K562 (cell line): ENCODE measurements around the gene RNU5D-1. TPM values are rescaled to one million over a fixed set of nuclear protein-coding genes. Genes with fewer than 3 reads are reported as not detected.

Source experiments
- AFF4 ChIP-seq: sonication (generic); formaldehyde crosslinking; IDR thresholded peaks from 2 replicates; pipeline ENCODE4 v1.8.0; 2023; ENCODE audit warnings: mild to moderate bottlenecking, missing genetic modification reagents
- BRCA1 ChIP-seq, 2 experiments: fragments of 450-650 bp in 1 of 2; sonication (generic) in 1 of 2; formaldehyde crosslinking in 1 of 2; IDR thresholded peaks; 2 replicates each; pipeline versions ENCODE4 v1.5.0 to v1.6.1; 2017 to 2020; ENCODE audit warnings: mild to moderate bottlenecking in 1 of 2, missing genetic modification reagents in 1 of 2
- CEBPB ChIP-seq: fragments of 450-650 bp; IDR thresholded peaks from 2 replicates; pipeline ENCODE4 v1.6.1; 2016; ENCODE audit warnings: missing genetic modification characterization, missing compliant biosample characterization
- FIP1L1 ChIP-seq: fragments of 200-400 bp; formaldehyde crosslinking; IDR thresholded peaks from 2 replicates; pipeline ENCODE4 v1.6.1; 2018; ENCODE audit warnings: mild to moderate bottlenecking, low read depth, low read length; ENCODE audit not compliant: poor library complexity, severe bottlenecking
- GATAD2B ChIP-seq: fragments of 450-650 bp; IDR thresholded peaks from 2 replicates; pipeline ENCODE4 v1.6.1; 2017; ENCODE audit warnings: mild to moderate bottlenecking, borderline replicate concordance
- GTF2B ChIP-seq: IDR thresholded peaks from 2 replicates; pipeline ENCODE4 v1.6.1; 2011; ENCODE audit not compliant: insufficient read length; ENCODE audit errors: extremely low read depth
- HMGN3 ChIP-seq: IDR thresholded peaks from 2 replicates; pipeline ENCODE4 v1.6.1; 2011; ENCODE audit warnings: borderline replicate concordance, low read depth, mild to moderate bottlenecking, mixed read lengths, low read length; ENCODE audit not compliant: insufficient read length; ENCODE audit errors: extremely low read depth
- HNRNPUL1 ChIP-seq: fragments of 200-400 bp; formaldehyde crosslinking; IDR thresholded peaks from 2 replicates; pipeline ENCODE4 v1.6.1; 2017; ENCODE audit warnings: low read length
- KLF13 ChIP-seq: fragments of 450-650 bp; IDR thresholded peaks from 2 replicates; pipeline ENCODE4 v1.6.1; 2016; ENCODE audit warnings: missing genetic modification characterization, low read depth, mild to moderate bottlenecking, missing compliant biosample characterization, moderate library complexity, borderline replicate concordance
- MCM2 ChIP-seq: fragments of 450-650 bp; IDR thresholded peaks from 2 replicates; pipeline ENCODE4 v1.6.1; 2017; ENCODE audit warnings: low read depth, mild to moderate bottlenecking
- MNT ChIP-seq, 2 experiments: fragments of 450-650 bp; conservative IDR thresholded peaks; 2 replicates each; pipeline ENCODE4 v1.6.1; 2017; ENCODE audit warnings: mild to moderate bottlenecking in 2 of 2, moderate library complexity in 2 of 2
- NR1H2 ChIP-seq: sonication (generic); formaldehyde crosslinking; IDR thresholded peaks from 2 replicates; pipeline ENCODE4 v1.4.0; 2020; ENCODE audit warnings: mild to moderate bottlenecking, missing genetic modification reagents
- POLR2AphosphoS5 ChIP-seq: IDR thresholded peaks from 2 replicates; pipeline ENCODE4 v1.6.1; 2011; ENCODE audit warnings: mild to moderate bottlenecking, low read depth, low read length, moderate library complexity; ENCODE audit not compliant: control insufficient read depth, insufficient read depth
- RB1 ChIP-seq: fragments of 450-650 bp; IDR thresholded peaks from 2 replicates; pipeline ENCODE4 v1.6.1; 2017; ENCODE audit warnings: low read depth, mild to moderate bottlenecking
- TEAD4 ChIP-seq, 2 experiments: sonication (generic) in 1 of 2; formaldehyde crosslinking in 1 of 2; IDR thresholded peaks; 2 replicates each; pipeline versions ENCODE4 v1.6.1 to v1.8.0; 2012 to 2022; ENCODE audit warnings: borderline replicate concordance in 1 of 2, inconsistent platforms in 1 of 2, low read length in 1 of 2, mild to moderate bottlenecking in 1 of 2, missing genetic modification reagents in 1 of 2
- TOE1 ChIP-seq, 2 experiments: fragments of 450-650 bp in 1 of 2; sonication (generic) in 1 of 2; formaldehyde crosslinking in 1 of 2; IDR thresholded peaks; 2 replicates each; pipeline versions ENCODE4 v1.7.1 to v1.8.0; 2016 to 2022; ENCODE audit warnings: borderline replicate concordance in 2 of 2, mild to moderate bottlenecking in 2 of 2, antibody characterized with exemption in 1 of 2, inconsistent platforms in 1 of 2, low read depth in 1 of 2, missing genetic modification reagents in 1 of 2, moderate library complexity in 1 of 2
- TRIM24 ChIP-seq, 2 experiments: fragments of 450-650 bp; IDR thresholded peaks; 2 replicates each; pipeline ENCODE4 v1.6.1; 2016
- polyA plus RNA-seq, 8 experiments: library from polyadenylated mRNA; depleted of rRNA in 4 of 8; stranded (reverse) in 5 of 8; unstranded in 3 of 8; fragments of >200 nt; fragmentation: Nextera tagmentation in 2 of 8; fragmentation: Illumina TruSeq in 1 of 8; extraction: Ambion mirVana in 2 of 8; extraction: Trizol in 1 of 8; gene quantifications; 2 replicates each; pipeline versions ENCODE4 v1.2.1 to v1.2.3, GENCODE V29; 2011 to 2014; ENCODE audit warnings: inconsistent platforms in 1 of 8, missing spikeins in 1 of 8
- total RNA-seq, 7 experiments: library from RNA; depleted of rRNA in 6 of 7; stranded (reverse); fragments of >200 nt in 6 of 7; fragmentation: Illumina TruSeq in 2 of 7; extraction: Trizol in 2 of 7; gene quantifications; 2 replicates each; pipeline versions ENCODE4 v1.2.1 to v1.2.3, GENCODE V29; 2011 to 2021; ENCODE audit warnings: low replicate concordance in 1 of 7
- TF ChIP-seq, protein P1 (sequence below): fragments of 450-650 bp; IDR thresholded peaks from one replicate; pipeline ENCODE4 v1.6.1; 2018; ENCODE audit warnings: mild to moderate bottlenecking, moderate library complexity; ENCODE audit not compliant: partially characterized antibody

RNU5D-1 gene
- total and polyA plus RNA-seq, 9 of the 15 experiments (the other 6 are each of a cell fraction or from before 2014, with no cell fraction given) = under 0.01 TPM; not detected in 8

- TF ChIP-seq KLF13 (tag) = peak; percentile 98
- peak; percentile 96 to 98 for TF ChIP-seq MNT (conservative IDR thresholded peaks at IDR 0.05)
- TF ChIP-seq CEBPB = no peak
- TF ChIP-seq, protein P1, sequence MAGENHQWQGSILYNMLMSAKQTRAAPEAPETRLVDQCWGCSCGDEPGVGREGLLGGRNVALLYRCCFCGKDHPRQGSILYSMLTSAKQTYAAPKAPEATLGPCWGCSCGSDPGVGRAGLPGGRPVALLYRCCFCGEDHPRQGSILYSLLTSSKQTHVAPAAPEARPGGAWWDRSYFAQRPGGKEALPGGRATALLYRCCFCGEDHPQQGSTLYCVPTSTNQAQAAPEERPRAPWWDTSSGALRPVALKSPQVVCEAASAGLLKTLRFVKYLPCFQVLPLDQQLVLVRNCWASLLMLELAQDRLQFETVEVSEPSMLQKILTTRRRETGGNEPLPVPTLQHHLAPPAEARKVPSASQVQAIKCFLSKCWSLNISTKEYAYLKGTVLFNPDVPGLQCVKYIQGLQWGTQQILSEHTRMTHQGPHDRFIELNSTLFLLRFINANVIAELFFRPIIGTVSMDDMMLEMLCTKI = no peak
- peak; percentile 80 for TF ChIP-seq HMGN3
- TF ChIP-seq GTF2B = peak; percentile 75
- TF ChIP-seq NR1H2 (CRISPR knock-in tag) = no peak
- no peak for TF ChIP-seq HNRNPUL1
- peak; percentile 49 for TF ChIP-seq TEAD4 (IDR thresholded peaks at IDR 0.05; ENCODE audit: low read length)
- TF ChIP-seq TEAD4 (CRISPR knock-in tag; IDR thresholded peaks at IDR 0.05; ENCODE audit: borderline replicate concordance) = no peak
- no peak for TF ChIP-seq MCM2
- TF ChIP-seq GATAD2B = peak; percentile 95; the same call in 1 of the 2 replicates
- TF ChIP-seq TRIM24 (IDR thresholded peaks at IDR 0.05) = peak; percentile 70 to 82
- no peak for TF ChIP-seq BRCA1 (IDR thresholded peaks at IDR 0.05)
- no peak for TF ChIP-seq BRCA1 (CRISPR knock-in tag; IDR thresholded peaks at IDR 0.05)
- peak; percentile 83 for TF ChIP-seq TOE1 (IDR thresholded peaks at IDR 0.05; ENCODE audit: borderline replicate concordance)
- no peak for TF ChIP-seq TOE1 (CRISPR knock-in tag; IDR thresholded peaks at IDR 0.05; ENCODE audit: borderline replicate concordance, low read depth)
- peak; percentile 99 for TF ChIP-seq POLR2AphosphoS5
- peak; percentile 92 for TF ChIP-seq AFF4 (CRISPR knock-in tag)
- TF ChIP-seq RB1 = peak; percentile 96
- peak; percentile 98 for TF ChIP-seq FIP1L1
Observed at GRCh38 chr1:44775078-44775929, 44.3 kb upstream of the RNU5D-1 start, which contains the start of gene RPS8 (continued).
